Hepatocyte (in vitro differentiated cells): Measurements from ENCODE around the gene TAF10.

Experiments
- CTCF ChIP-seq: fragments of 200-600 bp; sonication (generic); IDR thresholded peaks from 2 replicates; pipeline ENCODE4 v1.5.1; 2016; ENCODE audit warnings: antibody characterized with exemption, mild to moderate bottlenecking; ENCODE audit not compliant: poor library complexity
- EZH2 ChIP-seq: fragments of 200-600 bp; sonication (generic); IDR thresholded peaks from 2 replicates; pipeline ENCODE4 v1.6.1; 2016; ENCODE audit warnings: antibody characterized with exemption, mild to moderate bottlenecking, borderline replicate concordance
- EZH2phosphoT487 ChIP-seq: fragments of 200-600 bp; sonication (generic); IDR thresholded peaks from one replicate; pipeline ENCODE4 v1.6.1; 2018; ENCODE audit warnings: antibody characterized with exemption, mild to moderate bottlenecking, low read depth, moderate library complexity; ENCODE audit not compliant: unreplicated experiment, severe bottlenecking

- TF ChIP-seq EZH2phosphoT487 (no peak), CTCF (no peak), EZH2 (no peak)
Measured at GRCh38 chr11:6611963-6612212, 128 bp downstream of the TAF10 start.
